NCI-H524 treated with DMSO at 0.1 percent for 48 hours (cell line): Measurements from ENCODE around the gene SEMA4C.

ENCODE experiments used
- DNase-seq: peaks from one replicate; lab custom pipeline; 2025; lab: John Stamatoyannopoulos, UW

Gene SEMA4C

DNA sequence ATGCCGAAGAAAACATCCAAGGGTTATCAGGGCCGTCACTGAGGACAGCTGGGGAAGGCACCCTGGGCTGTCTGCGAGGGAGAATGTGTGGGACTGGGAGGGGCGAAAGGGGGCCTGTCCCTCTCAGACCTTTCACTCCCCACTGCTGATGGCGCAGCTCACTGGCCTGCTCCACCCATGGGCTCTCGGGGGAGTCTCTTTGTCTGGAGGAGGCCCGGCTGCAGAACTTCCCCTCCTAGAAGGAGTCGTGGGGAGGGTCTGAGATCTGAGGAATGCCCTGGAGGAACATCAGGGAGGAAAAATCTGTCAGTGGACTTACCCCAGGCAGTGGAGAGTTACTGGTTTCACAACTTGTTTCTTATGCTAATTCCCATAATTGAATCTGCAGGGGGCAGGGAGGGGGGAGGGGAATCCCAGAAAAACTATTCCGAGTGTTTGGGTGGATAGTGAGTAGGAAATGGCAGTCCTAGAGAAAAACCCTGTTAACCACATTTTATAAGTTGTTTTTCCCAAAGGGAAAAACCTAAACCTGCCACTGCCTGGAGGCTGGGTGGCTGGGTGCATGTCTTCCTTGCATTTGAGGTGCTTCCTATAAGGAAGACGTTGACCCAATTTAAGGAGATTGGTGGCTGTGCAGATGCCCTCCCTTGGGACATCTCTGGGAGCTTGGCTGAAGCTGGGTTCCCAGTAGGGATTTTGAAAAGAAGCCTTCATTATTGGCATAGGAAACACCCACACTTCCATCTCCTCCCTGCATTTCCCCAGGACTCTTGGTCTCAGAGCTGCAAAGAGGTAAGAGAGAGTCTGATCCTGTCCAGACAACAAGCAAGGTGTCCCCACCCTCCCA, 11.7 kb upstream of the SEMA4C start:
- DNase-seq: no peak

DNA sequence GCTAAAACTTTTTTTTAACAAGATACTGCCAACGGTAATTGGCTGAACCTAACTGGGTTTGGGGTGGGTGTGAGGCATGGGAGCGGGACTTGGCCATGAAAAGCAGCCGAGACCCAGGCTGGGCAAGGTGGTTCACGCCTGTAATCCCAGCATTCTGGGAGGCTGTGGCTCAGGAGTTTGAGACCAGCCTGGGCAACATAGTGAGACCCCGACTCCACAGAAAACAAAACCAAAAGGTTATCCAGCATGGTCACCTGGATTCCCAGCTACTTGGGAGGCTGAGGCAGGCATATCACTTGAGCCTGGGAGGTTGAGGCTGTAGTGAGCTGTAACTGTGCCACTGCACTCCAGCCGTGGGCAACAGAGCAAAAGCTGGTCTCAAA, 11.0 kb upstream of the SEMA4C start:
- DNase-seq: no peak

DNA sequence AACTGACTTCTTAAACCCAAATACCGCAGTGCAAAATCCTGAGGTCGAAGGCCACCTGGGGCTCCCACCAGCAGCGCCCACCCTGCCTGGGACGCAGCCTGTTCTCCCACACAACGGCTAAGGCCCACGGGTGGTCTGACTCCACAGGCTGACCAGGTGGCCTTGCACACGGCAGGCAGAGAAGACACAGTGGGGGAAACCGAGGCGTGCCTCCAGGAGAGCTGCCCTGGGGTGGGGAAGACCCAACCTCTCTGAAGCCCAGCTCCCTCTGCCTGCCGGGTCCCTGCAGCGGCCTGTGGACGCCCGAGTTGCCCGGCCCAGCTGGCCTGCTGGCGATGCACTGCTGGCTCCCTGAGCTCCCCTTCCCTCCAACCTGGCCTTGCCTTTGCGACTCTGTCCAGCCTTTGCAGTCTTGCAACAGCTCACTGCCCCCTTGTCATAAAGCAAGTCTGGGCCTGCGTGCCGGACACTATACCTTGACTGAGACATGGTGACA, 9.7 kb upstream of the SEMA4C start:
- DNase-seq: no peak

DNA sequence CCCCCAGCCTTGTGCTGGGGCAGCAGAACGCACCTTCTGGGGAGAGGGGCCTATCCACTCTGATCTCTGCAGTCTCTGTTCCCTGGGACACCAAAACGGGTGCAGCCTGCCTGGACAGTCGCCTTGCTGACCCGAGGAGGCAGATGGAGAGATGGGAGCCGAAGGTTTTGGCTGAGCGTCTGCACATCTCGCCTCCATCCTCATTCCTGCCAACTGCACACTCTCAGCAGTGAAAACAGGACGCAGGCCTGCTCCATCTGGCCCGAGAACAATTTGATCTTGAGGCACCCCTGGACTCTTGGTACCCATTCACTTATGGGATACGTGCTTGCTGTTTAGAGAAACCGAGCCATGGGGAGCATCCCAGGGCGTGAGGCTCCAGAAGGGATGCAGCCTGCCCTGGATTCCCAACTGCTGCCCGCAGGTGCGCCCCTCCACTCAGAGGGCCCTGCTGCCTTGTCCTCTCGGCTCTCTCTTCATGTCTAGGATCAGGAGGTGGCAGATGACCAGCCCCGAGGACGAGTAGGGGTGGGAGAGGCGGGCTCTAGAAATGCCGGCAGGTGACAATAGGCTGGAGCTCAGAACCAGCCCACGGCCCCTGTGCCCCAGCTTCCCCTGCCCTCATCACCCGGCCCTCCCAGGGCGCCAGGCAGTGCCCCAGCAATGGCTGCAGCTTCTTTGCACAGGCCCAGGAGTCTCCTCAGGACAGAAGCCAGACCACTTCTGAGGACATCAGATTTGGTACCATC, 9.1 kb upstream of the SEMA4C start:
- DNase-seq: no peak

DNA sequence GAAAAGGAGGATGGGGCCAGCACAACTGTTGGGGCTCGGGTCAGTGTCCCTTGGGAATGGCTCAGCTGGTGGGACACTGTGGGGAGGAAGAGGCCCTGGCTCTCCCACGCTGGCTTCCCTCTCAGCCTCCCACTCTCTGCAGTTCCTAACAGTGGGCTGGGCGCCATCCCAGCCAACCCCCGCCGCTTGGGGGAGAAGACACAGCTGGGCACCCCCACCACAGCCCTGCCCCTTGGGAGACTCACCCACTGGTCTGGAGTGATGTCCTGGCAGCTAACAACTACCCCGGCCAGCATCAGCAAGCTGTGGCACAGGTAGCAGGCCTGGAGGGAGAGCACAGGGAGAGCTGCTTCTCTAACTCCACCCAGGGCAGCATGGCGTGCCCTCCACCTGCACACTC, 8.3 kb upstream of the SEMA4C start:
- no peak for DNase-seq

DNA sequence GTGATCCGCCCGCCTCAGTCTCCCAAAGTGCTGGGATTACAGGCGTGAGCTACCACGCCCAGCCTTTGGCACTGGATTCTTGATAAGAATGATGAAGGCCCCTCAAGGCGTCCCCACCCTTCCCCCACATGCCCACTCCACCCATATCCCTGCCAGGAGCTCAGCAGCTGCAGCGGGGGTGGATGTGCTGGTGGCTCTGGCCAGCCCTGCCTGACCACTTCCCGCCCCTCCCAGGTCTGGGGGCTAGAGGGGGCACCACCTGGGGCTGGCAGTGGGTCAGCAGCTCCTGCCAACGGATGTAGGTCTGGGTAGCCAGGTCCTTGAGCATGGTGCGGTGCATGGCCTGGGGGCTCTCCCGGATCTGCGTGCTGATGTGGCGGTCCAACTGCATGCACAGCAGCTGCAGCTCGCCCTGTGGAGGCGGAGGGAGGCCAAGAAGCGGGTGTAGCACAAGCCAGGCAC, 7.8 kb upstream of the SEMA4C start:
- DNase-seq: no peak

DNA sequence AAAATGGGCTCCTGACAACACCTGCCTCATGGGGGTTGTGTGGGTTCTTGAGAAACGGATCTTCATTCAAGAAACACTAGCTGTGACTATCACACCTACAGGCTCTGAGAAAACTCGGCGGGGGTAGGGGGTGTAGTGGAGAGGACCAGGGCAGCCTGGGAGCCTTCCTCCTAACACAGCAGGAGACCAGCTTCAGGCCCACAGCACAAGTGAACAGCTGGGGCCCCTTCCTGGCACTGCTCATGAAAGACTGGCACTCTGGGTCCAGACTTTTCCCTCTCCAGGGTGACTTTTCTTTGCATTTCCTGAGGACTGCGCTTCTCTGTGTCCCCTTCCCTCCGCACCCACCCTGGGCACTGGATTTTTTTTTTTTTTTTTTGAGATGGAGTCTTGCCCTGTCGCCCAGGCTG, 7.2 kb upstream of the SEMA4C start:
- DNase-seq: no peak

DNA sequence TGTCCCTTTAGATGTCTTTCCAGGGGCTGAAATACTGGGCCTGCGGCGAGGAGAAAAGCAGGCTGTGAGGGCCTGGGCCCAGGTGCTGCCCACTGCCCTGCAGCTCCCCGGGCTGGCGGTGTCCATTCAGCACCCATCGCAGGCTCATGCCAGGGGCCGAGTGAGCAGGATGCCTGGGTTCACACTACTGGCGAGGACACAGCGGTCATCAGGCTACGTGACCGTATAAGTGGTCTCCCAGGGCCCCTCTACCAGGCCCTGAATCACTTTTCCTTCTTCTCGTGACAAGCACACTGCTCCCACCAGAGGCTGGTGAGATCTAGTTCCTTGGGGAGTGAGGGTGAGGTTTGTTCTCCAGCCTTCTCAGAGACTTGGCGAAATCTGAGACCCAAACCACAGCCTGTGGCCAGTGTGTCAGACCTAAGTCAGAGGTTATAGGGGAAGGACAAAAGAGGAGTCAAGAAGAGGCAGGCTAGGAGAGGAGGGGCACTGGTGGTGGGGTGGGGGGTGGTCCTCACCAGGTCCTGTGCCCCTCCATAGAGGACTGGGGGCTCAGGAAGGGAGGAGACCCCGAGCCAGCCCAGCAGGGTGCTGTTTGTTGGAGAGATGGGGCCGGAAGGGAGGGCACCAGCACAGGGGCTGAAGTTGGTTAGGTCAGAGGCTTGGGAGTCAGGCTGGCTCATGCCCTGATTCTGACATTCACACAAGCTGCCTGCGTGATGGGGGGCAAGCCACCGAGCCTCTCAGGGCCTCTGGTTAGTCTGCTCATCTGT, 6.6 kb upstream of the SEMA4C start:
- DNase-seq: no peak

DNA sequence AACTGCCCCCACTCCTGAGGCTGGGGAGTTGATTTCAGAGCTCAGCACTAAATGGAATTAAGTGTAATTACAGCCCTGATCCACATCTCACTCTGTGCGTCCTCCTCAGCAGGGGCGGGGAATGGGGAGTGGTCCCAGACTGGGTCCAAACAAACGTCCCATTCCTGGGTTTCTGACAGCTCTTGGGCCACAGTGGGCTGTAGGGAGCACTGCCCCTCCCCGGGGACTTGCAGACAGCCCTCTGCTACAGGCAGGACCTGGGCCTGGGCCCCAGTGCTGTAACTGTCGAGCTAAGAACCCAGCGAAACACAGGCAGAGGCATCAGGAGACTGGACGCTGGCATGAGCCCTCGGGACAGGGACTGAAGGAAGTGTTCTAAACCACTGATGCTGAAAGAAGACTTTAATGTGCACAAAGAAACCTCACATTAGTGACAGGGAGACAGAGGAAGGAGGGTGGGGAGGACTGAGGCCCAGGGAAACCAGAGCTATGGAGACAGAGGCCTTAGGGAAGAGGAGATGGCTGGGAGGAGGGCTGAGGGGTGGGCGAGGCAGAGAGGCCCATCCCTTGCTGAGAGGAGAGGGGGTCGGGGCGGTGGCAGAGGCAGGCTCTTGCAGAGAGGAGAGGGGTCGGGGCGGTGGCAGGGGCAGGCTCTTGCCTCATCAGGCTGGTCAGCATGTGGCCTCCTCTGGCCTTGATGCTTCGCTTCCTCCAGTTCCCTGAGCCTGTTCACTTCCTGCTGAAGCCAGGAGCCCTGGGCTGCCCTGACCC, 5.8 kb upstream of the SEMA4C start:
- no peak for DNase-seq

DNA sequence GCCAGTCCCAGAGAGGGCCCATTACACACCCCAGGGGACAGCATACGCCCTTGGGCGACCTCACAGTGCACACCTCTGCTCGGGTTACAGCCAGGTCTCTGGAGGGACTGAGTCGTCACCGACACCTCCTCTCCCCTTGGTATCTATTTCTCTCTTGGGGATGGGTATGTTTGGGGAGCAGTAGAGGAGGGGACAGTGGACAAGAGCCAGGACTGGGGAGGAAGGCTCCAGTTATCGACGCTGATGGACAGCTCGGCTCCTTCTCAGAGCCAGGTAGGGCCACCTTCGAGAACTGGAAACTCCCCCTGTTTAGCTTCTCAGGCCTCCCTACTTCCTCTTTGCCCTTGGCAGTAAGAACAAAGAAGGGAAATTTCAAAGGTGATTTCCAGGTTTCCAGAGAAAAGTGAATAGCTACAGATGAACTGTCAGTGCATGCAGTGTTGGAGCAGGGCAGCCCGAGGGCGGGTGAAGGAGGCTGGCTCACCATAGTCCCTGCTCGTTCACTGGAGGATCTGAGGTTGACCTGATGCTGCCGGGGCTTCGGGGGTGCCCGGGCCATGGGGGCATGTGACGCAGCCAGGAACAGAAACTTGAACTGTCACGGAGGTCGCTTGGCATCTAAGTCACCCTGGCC, 4.4 kb upstream of the SEMA4C start:
- no peak for DNase-seq

DNA sequence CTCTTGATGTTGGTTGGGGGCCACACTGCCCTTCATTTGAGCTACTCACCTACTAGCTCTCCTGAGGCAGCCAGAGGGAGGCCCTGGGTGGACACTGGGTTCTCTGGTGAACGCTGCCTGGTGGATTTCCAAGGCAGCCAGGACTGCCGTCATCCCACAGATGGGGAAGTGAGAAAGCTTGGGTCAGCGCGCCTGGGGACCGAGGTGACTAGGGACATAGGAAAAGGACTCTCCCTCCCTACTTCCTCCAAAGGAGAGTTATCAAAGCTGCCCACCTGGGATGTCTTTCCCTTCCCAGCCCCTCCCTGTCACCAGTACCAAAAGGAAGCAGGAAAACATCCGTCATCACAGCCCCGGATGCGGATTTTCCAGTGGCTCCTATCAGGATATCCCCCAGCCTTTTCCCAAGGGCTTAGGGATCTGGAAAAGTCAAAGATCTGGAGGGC, 3.8 kb upstream of the SEMA4C start:
- no peak for DNase-seq

DNA sequence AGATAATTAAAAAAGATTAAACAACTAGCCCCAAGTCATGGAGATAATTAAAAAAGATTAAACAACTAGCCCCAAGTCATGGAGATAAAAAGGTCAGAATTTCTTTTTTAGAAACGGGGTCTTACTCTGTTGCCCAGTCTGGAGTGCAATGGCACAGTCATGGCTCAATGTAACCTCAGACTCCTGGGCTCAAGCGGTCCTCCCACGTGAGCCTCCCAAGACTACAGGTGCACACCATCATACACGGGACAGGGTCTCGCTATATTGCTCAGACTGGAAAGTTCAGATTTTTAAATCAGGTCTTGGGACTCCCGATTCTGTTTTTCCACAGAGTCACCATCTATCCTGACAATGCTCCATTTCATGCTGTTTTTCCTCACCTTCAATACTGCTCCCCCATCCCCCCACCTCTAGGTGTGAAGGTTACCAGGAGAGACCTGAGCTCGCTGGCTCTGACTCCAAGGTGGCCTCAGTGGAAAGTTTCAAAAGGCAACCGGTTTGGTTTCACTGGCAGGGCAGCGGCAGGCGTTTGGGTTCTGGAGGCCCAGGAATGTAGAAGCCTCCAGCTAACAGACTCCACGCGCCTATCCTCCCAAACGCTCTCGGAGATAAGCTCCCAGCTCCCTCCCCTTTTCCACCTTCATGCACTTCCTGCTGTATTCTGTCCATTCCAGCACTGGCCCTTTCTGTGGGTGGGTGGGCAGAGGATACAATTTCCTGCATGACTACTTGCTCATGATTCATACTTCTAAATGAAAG, 2.9 kb upstream of the SEMA4C start:
- no peak for DNase-seq

DNA sequence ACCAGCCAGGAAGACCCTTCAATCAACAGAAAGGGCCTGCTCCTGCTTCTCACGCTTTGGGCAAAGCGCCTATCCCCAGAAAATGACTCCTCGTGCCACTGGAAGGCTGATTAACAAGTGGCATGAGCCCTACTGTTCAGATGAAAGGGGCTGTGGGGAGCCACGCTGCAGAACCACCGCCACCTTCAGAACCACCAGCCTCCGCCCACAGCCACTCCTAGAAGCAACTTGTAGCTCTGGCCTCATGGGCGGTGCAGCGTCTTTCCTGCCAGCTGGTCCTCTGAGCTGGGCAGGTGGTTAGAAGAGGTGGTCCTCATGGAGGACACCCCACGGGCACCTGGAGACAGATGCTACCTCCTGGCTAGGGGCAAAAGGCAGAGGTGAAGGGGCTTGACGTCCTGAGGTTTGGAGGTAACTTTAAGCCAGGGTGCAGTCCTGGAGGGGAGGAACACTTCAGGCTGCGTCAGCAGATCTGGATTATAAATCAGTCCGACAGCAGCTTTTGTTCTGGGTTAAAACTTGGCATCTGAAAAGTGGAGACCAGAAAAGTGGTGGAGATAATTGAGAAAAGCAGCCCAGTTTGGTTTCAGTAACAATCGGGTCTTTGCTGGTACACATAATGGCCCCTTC, 861 bp upstream of the SEMA4C start:
- no peak for DNase-seq

DNA sequence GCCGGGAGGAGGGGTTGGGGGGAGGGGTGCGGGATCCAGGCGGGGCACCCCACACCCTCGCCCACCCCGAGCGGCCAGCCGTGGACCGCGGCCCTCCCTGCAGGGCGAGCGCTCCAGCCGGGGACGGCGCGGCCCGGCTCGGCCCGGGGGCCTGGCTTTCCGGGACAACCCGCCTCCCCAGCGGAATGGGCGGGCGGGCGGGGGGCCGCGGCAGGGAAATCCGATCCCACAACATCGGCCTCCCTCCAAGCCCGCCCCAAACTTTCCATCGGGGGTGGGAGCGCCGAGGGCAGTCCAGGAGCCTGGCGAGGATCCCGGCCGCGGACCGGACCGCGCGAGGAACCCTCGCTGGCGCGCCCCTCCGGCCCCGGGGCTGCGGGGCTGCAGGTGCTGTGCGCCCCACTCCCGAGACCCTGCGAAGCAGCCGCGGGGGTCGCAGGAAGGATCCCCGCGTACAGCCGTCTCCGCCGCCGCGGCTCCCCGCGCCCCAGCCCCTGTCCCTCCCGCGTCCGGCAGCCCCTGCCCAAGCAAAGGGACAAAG, 529 bp downstream of the SEMA4C start:
- DNase-seq: no peak

DNA sequence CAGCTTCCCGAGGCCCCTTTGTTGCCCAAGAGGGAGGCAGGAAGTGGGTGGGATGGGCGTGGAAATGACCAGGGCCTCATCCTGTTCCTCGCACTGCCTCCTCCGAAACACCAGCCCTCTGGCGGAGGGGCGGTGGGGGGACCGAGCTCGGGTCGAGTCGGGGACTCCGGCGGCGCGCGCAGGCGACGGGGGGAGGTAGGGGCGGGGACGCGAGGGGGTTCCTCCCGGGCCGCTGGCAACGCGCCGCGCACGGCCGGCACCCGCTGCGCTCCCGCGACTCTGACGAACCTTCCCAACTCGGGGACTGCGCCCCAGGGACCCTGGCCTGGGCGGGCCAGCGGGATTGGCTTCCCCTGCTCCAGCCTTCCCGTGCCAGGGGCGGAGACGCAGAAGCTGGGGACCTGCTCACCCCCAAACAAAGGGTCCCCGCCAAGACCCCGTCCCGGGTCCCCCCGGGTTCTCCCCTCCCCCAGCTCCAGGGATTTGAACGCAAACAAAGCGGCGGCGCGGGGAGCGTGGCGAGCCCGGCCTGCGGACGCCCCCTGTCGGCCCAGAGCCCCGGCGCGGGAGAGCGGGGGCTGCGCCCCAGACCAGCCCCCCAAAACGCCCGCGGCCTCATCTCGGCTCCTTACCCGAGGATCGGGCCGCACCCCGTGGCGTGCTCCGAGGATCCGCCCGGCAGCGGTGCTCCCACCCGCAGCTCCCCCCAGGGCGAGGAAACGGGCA, 1.2 kb downstream of the SEMA4C start:
- no peak for DNase-seq

DNA sequence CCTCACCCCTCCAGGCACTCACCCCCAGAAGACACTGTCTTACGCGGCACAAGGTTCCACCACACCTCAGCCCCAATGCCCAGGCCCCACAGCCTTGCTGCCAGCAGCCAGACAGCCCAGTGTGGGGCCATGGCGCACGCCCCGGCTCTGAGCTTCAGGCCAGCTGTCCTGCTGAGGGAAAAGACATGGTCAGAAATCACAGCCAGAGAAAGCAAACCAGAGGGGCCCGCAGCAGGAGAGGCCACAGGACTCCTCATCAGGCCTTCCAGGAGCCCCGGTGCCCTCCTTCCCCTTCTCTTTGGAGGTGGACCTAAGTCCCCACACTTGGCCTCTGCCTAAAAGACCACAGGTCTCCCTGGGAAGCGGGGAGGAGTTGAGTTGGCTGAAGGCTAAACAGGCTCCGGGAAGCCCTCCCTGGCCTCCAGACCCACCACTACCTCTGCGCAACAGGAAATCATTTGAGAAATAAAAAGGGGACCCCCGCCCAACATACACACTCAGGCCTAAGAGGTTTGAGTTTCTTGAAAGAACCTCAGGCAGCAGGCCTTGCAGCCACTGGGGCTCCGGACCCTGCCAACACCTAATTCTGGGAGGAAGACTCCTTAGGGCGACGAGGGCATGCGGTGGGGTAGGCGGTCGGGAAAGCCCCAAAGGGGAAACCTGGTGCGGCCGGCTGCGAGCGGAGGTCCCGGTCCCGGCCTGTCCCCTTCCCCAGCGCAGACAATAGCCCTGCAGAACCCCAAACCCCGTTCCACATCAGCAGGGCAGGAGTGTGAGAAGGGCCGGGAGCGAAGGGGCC, 1.9 kb downstream of the SEMA4C start:
- DNase-seq: no peak

DNA sequence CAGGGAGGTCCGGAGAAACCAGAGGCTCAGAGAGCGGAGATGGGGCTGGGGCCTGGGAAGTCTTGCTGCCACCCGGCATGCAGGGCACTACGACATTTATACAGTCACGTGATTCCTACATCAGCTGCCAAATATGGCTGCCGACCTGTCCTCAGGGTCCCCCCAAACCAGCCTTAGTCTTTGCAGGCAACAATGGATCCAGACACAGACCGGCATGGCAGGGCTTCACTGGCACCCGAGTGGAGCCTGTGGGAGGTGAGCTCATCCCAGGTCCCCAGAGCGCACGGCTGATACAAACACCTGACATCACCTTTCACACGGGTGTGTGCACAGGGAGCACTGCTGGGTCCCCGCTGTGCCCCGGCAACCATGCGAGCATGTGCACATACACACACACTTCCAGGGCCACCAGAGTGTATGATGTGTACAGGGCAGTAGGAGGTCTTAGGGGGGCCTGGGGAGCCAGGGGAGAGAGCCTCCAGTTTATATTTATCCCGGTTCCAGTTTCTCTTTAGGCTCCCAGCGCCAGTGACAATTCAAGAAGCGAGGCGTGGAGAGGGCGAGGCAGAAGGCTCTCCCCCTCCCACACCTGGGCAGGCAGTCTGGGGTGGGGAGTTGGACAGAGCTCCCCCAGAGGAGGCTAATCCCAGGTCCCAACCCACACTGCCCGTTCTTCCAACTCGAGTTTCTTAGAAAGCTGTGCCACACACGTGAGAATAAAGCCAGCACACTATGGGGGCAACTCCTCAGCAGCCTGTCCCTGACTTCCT, 2.7 kb downstream of the SEMA4C start:
- no peak for DNase-seq
